ENCODE data around the gene MUCL1. TPM values are rescaled to one million over a fixed set of nuclear protein-coding genes. Genes with fewer than 3 reads are reported as not detected.

MUCL1 gene
- polyA plus RNA-seq, 1 donor = not detected

Other genes starting within 250 kb of the MUCL1 start
- gene LACRT, start 219.6 kb upstream of the MUCL1 start, polyA plus RNA-seq (ENCODE audit: insufficient read length) = not detected
- not detected for gene DCD, start 206.2 kb upstream of the MUCL1 start, polyA plus RNA-seq (ENCODE audit: insufficient read length)
- 1.5 TPM for gene TESPA1, start 130.2 kb downstream of the MUCL1 start, polyA plus RNA-seq (ENCODE audit: insufficient read length)
- gene NEUROD4, start 165.5 kb downstream of the MUCL1 start, polyA plus RNA-seq (ENCODE audit: insufficient read length) = not detected